ENCODE results near the gene TMEM18. TPM values are rescaled to one million over a fixed set of nuclear protein-coding genes. Genes with fewer than 3 reads are reported as not detected.

TMEM18 gene
- total RNA-seq, 1 donor from 2014 or later, result 10.3 TPM

- DNase-seq (peak; percentile 58), ATAC-seq (ENCODE audit: poor library complexity) (peak; percentile 7)
- intact Hi-C loops (cut with DNase I), result no loop called here
Measured at GRCh38 chr2:675982-676646, 1.1 kb downstream of the TMEM18 start.

GRCh38 chr2:675460-675859 lies 1.7 kb downstream of the TMEM18 start:
- DNase-seq (peak; percentile 41), ATAC-seq (ENCODE audit: poor library complexity) (no peak)
- intact Hi-C loops (cut with DNase I), result no loop called here

GRCh38 chr2:675051-675450 lies 2.2 kb downstream of the TMEM18 start:
- intact Hi-C loops (cut with DNase I), result no loop called here
- no peak for DNase-seq
- no peak for ATAC-seq (ENCODE audit: poor library complexity)

- intact Hi-C loops (cut with DNase I), result no loop called here
- DNase-seq (peak; percentile 17), ATAC-seq (ENCODE audit: poor library complexity) (no peak)
Measured at GRCh38 chr2:674321-674985, 2.8 kb downstream of the TMEM18 start.

DNA sequence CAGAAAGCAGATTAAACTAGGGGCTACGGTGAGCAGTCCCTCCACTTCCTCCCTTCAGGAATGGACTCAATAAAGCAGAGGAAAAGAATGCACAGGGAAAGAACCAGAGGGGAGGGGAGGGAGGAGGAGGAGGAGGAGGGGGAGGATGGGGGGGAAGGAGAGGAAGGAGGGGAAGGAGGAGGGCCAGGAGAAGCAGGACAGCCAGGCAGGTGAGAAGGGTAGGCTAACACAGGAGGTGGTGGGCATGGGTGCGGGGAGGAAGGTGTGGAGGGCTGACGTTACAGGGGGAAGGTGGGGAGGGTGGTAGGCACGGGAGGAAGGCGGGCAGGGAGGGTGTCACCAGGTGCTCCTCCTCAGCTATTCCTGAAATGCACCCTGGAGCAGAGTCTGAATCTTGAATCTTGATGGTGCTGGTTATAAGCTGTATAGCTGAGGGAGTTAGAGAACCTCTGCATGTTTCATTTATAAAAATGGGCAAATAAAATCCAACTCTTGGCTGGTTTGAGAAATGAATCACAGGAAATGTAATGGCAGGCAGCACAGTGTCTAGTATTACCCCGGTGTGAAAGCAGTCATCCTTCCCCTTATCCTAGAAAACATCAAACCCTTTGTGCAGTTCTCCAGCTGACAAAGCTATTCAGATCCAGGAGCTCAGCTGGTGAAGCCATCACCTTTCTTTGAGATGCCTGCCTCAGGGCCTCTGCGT lies 3.4 kb downstream of the TMEM18 start:
- intact Hi-C loops (cut with DNase I), result no loop called here
- DNase-seq (peak; percentile 17), ATAC-seq (ENCODE audit: poor library complexity) (no peak)

DNA sequence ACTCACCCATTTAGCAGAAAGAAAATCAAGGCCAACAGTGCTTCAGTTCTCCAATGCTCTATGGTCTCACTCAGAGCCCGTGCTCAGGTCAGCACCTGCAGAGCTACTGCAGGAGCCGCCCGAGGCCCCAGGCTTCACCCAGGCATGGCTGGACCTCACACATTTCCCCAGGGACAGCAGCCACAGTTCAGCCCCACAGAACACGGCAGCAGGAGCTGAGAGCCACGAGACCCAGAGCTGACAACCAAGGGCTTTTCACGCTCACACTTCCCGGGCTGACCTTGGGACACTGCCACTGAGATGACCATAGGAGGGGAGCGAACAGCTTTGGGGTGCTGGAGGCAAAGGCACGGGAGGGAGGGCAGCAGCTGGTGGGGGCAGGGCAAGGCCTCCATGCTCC lies 4.2 kb downstream of the TMEM18 start:
- DNase-seq (peak; percentile 12), ATAC-seq (ENCODE audit: poor library complexity) (no peak)
- intact Hi-C loops (cut with DNase I), result no loop called here

- ATAC-seq (ENCODE audit: poor library complexity) (no peak), DNase-seq (peak; percentile 36)
- intact Hi-C loops (cut with DNase I), result no loop called here
Measured at GRCh38 chr2:672606-672905, 4.7 kb downstream of the TMEM18 start.

DNA sequence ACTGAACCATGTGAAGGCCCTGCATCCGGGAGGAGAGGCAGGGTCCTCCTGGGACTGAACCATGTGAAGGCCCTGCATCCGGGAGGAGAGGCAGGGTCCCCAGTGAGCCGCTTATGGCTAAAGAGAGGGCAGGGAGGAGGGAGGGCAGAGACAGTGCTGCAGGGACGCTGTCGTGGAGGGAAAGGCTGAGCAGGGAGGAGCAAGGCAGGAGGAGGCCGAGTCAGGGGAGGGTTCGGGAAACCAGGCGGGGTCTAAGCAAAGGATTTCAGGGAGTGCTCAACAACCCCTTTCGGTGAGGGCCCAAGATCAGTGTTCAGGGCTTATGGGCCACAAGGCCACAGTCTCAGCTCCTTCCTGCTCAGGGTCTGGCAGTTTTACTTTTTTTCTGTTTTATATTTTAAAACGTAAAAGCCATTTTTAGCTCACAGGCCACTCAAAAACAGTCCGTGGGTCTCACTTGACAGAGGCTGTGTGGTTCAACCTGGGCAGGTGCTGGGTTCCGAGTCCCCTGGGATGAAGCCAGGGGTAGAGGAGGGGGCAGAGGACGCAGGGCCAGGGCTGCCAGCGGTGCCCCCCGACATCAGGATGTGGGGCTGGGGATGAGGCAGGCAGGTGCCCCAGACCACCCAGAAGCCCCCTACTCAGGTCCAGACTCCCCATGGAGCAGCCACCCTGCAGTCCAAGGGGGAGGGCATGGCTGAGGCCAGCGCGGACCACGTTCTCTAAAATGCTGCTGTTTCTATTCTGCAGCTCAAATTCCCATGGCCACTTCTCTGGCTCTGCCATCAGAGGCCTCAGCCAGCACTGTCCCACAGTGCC lies 5.2 kb downstream of the TMEM18 start:
- DNase-seq, result peak; percentile 26
- intact Hi-C loops (cut with DNase I), result no loop called here
- no peak for ATAC-seq (ENCODE audit: poor library complexity)

DNA sequence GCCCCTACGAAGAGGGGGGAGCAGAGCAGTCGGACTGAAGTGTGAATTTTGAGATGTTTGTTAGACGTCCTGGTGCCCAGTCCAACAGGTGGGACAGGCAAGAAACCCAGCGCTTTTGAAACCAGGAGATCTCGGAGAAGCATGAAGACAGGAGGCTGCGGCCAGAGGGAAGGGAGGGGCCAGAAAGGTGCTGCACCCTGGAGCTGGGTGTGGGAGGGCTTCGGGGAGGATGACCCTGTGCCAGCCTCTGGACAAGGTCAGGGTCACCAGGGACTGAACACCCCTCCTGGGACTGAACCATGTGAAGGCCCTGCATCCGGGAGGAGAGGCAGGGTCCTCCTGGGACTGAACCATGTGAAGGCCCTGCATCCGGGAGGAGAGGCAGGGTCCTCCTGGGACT lies 6.1 kb downstream of the TMEM18 start:
- no peak for ATAC-seq (ENCODE audit: poor library complexity)
- DNase-seq, result peak; percentile 24
- intact Hi-C loops (cut with DNase I), result no loop called here

DNA sequence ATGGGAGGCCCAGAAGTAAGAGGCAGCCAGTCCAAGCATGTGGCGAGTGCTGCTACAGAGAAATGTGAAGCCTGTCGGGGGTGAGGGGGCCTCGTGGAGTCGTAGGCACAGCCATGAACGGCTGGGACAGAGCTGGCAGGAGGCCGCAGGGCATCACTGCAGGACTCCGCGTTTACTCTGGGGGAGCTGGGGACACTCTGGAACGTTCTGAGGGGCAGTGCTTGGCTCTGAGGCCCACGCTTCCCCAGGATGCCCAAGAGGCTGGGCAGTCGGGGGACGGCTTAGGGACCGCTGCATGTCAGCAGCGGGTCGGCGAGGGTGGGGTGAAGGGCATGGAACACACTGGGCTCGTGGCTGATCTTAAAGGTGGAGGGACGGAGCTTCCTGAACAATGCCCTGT lies 6.6 kb downstream of the TMEM18 start:
- intact Hi-C loops (cut with DNase I), result no loop called here
- DNase-seq, result peak; percentile 24
- no peak for ATAC-seq (ENCODE audit: poor library complexity)

GRCh38 chr2:669323-669722 lies 7.9 kb downstream of the TMEM18 start:
- no peak for ATAC-seq (ENCODE audit: poor library complexity)
- intact Hi-C loops (cut with DNase I), result no loop called here
- peak; percentile 20 for DNase-seq

GRCh38 chr2:668000-668398 lies 9.2 kb downstream of the TMEM18 start:
- no peak for DNase-seq
- ATAC-seq (ENCODE audit: poor library complexity), result no peak

DNA sequence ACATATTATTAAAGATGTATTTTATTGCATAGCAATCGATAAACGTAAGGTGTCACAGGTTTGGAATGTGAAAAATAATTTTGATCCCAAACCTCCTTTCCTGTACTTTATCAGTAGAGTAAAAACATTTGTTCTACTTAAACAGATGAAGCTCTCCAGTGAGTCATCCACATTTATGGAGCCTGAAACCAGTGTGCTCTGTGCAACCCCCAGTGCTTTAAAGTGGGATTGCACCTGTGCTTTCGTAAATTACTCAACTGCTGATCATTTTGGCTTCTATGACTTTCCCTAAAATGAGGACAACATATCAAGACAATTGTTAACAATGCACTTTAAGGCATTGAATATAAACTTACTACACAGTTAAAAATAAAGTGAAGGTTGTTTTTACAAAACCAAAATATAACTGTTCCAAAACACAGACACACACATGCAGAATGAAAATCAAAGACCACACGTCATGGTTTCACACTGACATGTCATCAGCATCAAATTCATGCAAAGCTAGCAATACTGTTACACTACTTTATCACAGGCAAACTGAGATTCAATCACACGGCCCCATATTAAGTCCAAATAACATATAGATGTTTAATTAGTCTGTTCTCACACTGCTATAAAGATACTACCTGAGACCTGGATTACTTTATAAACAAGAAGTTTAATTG lies 9.7 kb downstream of the TMEM18 start:
- ATAC-seq (ENCODE audit: poor library complexity) (no peak), DNase-seq (no peak)
- intact Hi-C loops (cut with DNase I), result no loop called here

More at GRCh38 chr2:668000-668398, 9.2 kb downstream of the TMEM18 start:
- intact Hi-C loops (cut with DNase I), result no loop called here

DNA sequence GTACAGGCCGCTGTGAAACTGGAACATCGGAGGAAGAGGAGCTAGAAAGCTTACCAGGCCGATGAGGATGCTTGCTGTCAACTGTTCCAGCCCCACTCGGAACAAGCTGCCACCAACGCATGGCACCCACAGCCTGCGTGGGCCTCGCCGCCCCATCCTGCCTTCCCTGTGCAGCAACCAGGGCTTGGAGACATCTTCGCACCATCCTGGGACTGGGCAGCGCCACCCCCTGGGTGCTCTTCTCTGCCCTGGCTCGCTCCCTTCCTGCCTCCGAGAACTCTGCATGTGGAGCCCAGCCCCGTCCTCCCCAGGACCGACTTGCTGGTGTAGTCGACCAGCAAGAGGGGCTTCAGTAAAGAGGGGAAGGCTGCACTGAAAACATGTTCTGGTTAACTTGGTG lies 10.8 kb downstream of the TMEM18 start:
- no peak for ATAC-seq (ENCODE audit: poor library complexity)
- intact Hi-C loops (cut with DNase I), result no loop called here

GRCh38 chr2:665340-666073 lies 11.7 kb downstream of the TMEM18 start:
- DNase-seq (no peak), ATAC-seq (ENCODE audit: poor library complexity) (no peak)
- intact Hi-C loops (cut with DNase I), result no loop called here

More for the DNA sequence above, 10.8 kb downstream of the TMEM18 start:
- DNase-seq, result no peak

DNA sequence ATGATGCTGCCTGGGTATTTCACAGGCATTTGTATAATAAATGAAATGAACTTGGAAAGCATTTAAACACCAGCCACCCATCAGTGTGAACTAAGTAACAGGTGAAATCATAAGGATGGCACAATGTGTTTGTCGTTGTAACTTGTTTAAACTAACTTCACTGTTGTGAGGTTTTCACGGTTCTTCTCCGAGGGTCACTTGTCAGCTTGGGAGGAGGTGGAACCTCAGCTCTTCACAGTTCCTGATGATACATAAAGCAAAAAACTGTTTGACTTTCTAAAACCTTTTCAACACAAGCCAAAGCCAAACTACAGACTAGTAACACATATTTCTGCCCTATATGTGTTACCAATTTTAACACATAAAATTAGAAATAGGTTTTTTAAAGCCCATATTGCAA lies 13.1 kb downstream of the TMEM18 start:
- intact Hi-C loops (cut with DNase I), result no loop called here

GRCh38 chr2:663221-663620 lies 14.0 kb downstream of the TMEM18 start:
- ATAC-seq (ENCODE audit: poor library complexity) (no peak), DNase-seq (peak; percentile 18)
- intact Hi-C loops (cut with DNase I), result no loop called here

More for the DNA sequence above, 13.1 kb downstream of the TMEM18 start:
- DNase-seq (no peak), ATAC-seq (ENCODE audit: poor library complexity) (no peak)

- ATAC-seq (ENCODE audit: poor library complexity), result no peak
- DNase-seq, result peak; percentile 10
- intact Hi-C loops (cut with DNase I), result no loop called here
Measured at GRCh38 chr2:661360-661635, 15.9 kb downstream of the TMEM18 start.
